ENCODE measurements around the gene SCYGR7. TPM values are rescaled to one million over a fixed set of nuclear protein-coding genes. Genes with fewer than 3 reads are reported as not detected.

Gene SCYGR7
- total and polyA plus RNA-seq, 2 of the 13 experiments (the other 11 are each of a cell fraction or from before 2014, with no cell fraction given): not detected

DNA sequence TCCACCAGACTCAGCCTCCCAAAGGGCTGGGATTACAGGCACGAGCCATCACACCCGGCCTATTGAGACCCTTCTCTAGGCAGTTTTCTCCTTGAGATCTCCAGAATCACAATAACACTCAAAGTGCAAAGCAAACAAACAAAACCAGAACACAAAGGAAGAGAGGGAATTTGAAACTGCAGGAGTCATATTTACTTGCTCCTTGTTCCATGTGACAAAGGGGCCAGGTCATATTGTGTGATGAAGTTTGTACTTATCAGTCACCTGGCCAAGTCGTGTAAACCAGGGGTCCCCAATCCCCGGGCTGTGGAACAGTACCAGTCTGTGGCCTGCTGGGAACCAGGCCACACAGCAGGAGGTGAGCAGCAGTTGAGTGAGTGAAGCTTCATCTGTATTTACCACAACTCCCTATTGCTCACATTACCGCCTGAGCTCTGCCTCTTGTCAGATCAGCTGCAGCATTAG lies 44.1 kb downstream of the SCYGR7 start (continued):
- TF ChIP-seq ZSCAN29 (CRISPR knock-in tag; conservative IDR thresholded peaks at IDR 0.05): no peak
- no peak for TF ChIP-seq ZFAT (CRISPR knock-in tag; conservative IDR thresholded peaks at IDR 0.05)
- TF ChIP-seq, protein P1, sequence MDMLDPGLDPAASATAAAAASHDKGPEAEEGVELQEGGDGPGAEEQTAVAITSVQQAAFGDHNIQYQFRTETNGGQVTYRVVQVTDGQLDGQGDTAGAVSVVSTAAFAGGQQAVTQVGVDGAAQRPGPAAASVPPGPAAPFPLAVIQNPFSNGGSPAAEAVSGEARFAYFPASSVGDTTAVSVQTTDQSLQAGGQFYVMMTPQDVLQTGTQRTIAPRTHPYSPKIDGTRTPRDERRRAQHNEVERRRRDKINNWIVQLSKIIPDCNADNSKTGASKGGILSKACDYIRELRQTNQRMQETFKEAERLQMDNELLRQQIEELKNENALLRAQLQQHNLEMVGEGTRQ (IDR thresholded peaks at IDR 0.05; ENCODE audit: low read depth, low read length): no peak
- TF ChIP-seq, protein P1 (CRISPR knock-in tag; IDR thresholded peaks at IDR 0.05; ENCODE audit: borderline replicate concordance): no peak
- TF ChIP-seq, protein P2, sequence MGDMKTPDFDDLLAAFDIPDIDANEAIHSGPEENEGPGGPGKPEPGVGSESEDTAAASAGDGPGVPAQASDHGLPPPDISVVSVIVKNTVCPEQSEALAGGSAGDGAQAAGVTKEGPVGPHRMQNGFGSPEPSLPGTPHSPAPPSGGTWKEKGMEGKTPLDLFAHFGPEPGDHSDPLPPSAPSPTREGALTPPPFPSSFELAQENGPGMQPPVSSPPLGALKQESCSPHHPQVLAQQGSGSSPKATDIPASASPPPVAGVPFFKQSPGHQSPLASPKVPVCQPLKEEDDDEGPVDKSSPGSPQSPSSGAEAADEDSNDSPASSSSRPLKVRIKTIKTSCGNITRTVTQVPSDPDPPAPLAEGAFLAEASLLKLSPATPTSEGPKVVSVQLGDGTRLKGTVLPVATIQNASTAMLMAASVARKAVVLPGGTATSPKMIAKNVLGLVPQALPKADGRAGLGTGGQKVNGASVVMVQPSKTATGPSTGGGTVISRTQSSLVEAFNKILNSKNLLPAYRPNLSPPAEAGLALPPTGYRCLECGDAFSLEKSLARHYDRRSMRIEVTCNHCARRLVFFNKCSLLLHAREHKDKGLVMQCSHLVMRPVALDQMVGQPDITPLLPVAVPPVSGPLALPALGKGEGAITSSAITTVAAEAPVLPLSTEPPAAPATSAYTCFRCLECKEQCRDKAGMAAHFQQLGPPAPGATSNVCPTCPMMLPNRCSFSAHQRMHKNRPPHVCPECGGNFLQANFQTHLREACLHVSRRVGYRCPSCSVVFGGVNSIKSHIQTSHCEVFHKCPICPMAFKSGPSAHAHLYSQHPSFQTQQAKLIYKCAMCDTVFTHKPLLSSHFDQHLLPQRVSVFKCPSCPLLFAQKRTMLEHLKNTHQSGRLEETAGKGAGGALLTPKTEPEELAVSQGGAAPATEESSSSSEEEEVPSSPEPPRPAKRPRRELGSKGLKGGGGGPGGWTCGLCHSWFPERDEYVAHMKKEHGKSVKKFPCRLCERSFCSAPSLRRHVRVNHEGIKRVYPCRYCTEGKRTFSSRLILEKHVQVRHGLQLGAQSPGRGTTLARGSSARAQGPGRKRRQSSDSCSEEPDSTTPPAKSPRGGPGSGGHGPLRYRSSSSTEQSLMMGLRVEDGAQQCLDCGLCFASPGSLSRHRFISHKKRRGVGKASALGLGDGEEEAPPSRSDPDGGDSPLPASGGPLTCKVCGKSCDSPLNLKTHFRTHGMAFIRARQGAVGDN (CRISPR knock-in tag; IDR thresholded peaks at IDR 0.05): peak; percentile 32; the same call in 1 of the 2 replicates
- TF ChIP-seq, protein P3, sequence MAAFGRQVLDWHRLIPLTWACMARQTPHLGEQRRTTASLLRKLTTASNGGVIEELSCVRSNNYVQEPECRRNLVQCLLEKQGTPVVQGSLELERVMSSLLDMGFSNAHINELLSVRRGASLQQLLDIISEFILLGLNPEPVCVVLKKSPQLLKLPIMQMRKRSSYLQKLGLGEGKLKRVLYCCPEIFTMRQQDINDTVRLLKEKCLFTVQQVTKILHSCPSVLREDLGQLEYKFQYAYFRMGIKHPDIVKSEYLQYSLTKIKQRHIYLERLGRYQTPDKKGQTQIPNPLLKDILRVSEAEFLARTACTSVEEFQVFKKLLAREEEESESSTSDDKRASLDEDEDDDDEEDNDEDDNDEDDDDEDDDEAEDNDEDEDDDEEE (CRISPR knock-in tag; IDR thresholded peaks at IDR 0.05): no peak
- TF ChIP-seq, protein P4, sequence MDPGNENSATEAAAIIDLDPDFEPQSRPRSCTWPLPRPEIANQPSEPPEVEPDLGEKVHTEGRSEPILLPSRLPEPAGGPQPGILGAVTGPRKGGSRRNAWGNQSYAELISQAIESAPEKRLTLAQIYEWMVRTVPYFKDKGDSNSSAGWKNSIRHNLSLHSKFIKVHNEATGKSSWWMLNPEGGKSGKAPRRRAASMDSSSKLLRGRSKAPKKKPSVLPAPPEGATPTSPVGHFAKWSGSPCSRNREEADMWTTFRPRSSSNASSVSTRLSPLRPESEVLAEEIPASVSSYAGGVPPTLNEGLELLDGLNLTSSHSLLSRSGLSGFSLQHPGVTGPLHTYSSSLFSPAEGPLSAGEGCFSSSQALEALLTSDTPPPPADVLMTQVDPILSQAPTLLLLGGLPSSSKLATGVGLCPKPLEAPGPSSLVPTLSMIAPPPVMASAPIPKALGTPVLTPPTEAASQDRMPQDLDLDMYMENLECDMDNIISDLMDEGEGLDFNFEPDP (CRISPR knock-in tag; conservative IDR thresholded peaks at IDR 0.05): no peak
- no peak for TF ChIP-seq MED13 (CRISPR knock-in tag; IDR thresholded peaks at IDR 0.05)
- TF ChIP-seq, protein P5, sequence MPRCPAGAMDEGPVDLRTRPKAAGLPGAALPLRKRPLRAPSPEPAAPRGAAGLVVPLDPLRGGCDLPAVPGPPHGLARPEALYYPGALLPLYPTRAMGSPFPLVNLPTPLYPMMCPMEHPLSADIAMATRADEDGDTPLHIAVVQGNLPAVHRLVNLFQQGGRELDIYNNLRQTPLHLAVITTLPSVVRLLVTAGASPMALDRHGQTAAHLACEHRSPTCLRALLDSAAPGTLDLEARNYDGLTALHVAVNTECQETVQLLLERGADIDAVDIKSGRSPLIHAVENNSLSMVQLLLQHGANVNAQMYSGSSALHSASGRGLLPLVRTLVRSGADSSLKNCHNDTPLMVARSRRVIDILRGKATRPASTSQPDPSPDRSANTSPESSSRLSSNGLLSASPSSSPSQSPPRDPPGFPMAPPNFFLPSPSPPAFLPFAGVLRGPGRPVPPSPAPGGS (CRISPR knock-in tag; IDR thresholded peaks at IDR 0.05): 0 out of 2 replicates have a peak, but pooled peaks have one; percentile 16
- TF ChIP-seq ZNF350 (CRISPR knock-in tag; IDR thresholded peaks at IDR 0.05; ENCODE audit: borderline replicate concordance, low read depth): no peak
- TF ChIP-seq, protein P6, sequence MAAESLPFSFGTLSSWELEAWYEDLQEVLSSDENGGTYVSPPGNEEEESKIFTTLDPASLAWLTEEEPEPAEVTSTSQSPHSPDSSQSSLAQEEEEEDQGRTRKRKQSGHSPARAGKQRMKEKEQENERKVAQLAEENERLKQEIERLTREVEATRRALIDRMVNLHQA (CRISPR knock-in tag; IDR thresholded peaks at IDR 0.05): no peak
- TF ChIP-seq, protein P7, sequence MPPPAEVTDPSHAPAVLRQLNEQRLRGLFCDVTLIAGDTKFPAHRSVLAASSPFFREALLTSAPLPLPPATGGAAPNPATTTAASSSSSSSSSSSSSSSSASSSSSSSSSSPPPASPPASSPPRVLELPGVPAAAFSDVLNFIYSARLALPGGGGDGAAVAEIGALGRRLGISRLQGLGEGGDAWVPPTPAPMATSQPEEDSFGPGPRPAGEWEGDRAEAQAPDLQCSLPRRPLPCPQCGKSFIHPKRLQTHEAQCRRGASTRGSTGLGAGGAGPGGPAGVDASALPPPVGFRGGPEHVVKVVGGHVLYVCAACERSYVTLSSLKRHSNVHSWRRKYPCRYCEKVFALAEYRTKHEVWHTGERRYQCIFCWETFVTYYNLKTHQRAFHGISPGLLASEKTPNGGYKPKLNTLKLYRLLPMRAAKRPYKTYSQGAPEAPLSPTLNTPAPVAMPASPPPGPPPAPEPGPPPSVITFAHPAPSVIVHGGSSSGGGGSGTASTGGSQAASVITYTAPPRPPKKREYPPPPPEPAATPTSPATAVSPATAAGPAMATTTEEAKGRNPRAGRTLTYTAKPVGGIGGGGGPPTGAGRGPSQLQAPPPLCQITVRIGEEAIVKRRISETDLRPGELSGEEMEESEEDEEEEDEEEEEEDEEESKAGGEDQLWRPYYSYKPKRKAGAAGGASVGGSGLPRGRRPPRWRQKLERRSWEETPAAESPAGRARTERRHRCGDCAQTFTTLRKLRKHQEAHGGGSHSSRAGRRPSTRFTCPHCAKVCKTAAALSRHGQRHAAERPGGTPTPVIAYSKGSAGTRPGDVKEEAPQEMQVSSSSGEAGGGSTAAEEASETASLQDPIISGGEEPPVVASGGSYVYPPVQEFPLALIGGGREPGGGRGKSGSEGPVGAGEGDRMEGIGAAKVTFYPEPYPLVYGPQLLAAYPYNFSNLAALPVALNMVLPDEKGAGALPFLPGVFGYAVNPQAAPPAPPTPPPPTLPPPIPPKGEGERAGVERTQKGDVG (CRISPR knock-in tag; IDR thresholded peaks at IDR 0.05; ENCODE audit: borderline replicate concordance): no peak
- 0 out of 2 replicates have a peak, but pooled peaks have one; percentile 13 for TF ChIP-seq RCOR2 (CRISPR knock-in tag; IDR thresholded peaks at IDR 0.05)
